VCaP (cell line): ENCODE measurements around the gene SDS.

Source experiments
- H3K27ac ChIP-seq: fragments of 450-650 bp; 2 replicates; pipeline ENCODE4 v1.5.1; 2017
- TF ChIP-seq, protein P1 (sequence below): fragments of 450-650 bp; conservative IDR thresholded peaks from 2 replicates; pipeline ENCODE4 v1.5.1; 2017; ENCODE audit warnings: mild to moderate bottlenecking, moderate library complexity

The SDS gene, protein sequence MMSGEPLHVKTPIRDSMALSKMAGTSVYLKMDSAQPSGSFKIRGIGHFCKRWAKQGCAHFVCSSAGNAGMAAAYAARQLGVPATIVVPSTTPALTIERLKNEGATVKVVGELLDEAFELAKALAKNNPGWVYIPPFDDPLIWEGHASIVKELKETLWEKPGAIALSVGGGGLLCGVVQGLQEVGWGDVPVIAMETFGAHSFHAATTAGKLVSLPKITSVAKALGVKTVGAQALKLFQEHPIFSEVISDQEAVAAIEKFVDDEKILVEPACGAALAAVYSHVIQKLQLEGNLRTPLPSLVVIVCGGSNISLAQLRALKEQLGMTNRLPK

GRCh38 chr12:113403435-113404415, at the start of gene SDS:
Gene SDS (minus strand): TSS chr12:113403887. CDS start chr12:113399708, 4,179 bp downstream.
- peak within 1 kb of the TSS; percentile 20; the same call in 1 of the 2 replicates for H3K27ac ChIP-seq
- TF ChIP-seq, protein P1, sequence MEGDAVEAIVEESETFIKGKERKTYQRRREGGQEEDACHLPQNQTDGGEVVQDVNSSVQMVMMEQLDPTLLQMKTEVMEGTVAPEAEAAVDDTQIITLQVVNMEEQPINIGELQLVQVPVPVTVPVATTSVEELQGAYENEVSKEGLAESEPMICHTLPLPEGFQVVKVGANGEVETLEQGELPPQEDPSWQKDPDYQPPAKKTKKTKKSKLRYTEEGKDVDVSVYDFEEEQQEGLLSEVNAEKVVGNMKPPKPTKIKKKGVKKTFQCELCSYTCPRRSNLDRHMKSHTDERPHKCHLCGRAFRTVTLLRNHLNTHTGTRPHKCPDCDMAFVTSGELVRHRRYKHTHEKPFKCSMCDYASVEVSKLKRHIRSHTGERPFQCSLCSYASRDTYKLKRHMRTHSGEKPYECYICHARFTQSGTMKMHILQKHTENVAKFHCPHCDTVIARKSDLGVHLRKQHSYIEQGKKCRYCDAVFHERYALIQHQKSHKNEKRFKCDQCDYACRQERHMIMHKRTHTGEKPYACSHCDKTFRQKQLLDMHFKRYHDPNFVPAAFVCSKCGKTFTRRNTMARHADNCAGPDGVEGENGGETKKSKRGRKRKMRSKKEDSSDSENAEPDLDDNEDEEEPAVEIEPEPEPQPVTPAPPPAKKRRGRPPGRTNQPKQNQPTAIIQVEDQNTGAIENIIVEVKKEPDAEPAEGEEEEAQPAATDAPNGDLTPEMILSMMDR: no peak

DNA sequence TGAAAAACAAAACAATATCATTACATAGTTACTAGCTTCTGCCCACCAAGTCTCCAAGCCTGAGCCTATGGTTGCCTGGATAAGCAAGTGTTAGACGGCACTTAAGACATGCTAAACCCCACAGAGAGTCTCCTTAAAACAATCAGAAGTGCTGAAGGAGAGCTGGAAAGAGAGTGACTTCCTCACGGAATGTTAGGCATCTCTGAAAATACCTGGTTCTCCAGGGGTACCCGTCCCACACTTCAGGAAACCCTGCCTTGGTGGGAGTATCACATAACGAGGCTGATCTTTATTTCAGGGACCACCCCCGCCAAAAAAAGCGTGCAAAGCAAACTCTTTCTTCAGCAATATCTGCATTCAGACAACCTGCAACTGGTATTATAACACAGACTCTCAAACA, 49.6 kb upstream of the SDS start:
- TF ChIP-seq, protein P1: no peak
- no peak overlapping the region for H3K27ac ChIP-seq

DNA sequence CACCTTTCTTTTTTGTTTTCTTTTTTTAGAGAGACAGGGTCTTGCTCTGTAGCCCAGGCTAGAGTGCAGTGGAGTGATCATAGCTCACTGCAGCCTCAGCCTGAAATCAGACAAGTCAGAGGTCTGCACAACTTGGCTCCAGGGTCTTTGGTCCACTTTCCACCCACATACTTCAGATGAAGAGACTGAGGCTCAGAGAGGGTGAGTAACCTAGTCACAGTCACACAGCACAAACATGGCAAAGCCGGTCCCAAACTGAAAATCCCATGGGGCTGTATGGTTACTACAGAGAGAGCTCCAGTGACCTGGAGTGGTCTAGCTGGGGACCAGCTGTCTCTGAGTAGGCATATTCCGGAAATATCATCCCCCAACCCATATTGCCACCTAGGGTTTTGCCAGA, 48.8 kb upstream of the SDS start:
- no peak overlapping the region for H3K27ac ChIP-seq
- TF ChIP-seq, protein P1: no peak

DNA sequence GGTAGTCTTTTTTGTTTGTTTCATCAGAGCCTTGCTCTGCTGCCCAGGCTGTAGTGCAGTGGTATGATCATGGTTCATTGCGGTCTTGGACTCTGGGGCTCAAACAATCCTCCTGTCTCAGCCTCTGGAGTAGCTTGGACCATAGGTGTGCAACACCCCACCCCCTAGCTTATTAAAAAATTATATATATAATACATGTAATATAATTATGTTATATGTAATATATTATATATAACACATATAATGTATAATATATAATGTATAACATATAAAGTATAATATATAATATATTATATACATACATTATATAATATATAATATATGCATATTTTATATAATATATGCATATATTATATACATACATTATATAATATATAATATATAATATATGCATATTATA, 46.2 kb upstream of the SDS start:
- TF ChIP-seq, protein P1: no peak
- no peak overlapping the region for H3K27ac ChIP-seq

DNA sequence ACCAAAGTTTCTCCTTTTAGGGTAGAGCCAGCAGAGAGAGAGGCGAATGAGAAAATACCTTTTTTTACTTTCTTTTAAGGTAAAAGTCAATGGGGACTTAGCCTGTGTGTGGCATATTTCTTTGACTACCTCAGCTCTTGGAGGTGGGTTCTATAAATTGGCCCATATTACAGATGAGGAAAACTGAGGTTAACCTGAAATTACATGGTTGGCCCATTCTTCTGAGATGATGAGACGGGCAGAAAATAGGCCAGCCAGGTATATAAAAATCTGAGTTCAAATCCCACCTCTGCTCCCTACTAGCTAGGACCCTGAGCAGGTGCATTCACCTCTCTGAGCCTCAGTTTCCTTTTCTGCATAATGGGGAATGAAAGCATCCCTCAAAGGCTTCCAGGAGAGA, 45.6 kb upstream of the SDS start:
- no peak overlapping the region for H3K27ac ChIP-seq
- TF ChIP-seq, protein P1: no peak

- no peak overlapping the region for H3K27ac ChIP-seq
- TF ChIP-seq, protein P1: no peak
Observed at GRCh38 chr12:113448873-113449272, 45.2 kb upstream of the SDS start.

- TF ChIP-seq, protein P1: no peak
- no peak overlapping the region for H3K27ac ChIP-seq
Observed at GRCh38 chr12:113445544-113446171, 42.0 kb upstream of the SDS start.
